Small intestine (tissue), 7 donors: ENCODE results near the gene C12orf56. TPM values are rescaled to one million over a fixed set of nuclear protein-coding genes. Genes with fewer than 3 reads are reported as not detected.
A peak's percentile ranks its signal among the peaks of the same experiment; 100 is the strongest.

Experiments
- DNase-seq, 2 donors: peaks; one replicate each; pipeline versions ENCODE4 v3.0.0 to v3.0.0-alpha.2; 2013
- FAIRE-seq: peaks from 2 replicates; lab custom pipeline; 2012; peaks lifted over from hg19 to GRCh38; lab: Jason Lieb, UNC
- H3K27ac ChIP-seq, 3 donors: one replicate each; pipeline ENCODE4 v1.5.1; 2013; ENCODE audit warnings: low read length in 2 of 3, mild to moderate bottlenecking in 2 of 3, control low read depth in 1 of 3, inconsistent platforms in 1 of 3, low read depth in 1 of 3, moderate library complexity in 1 of 3
- H3K27me3 ChIP-seq, 3 donors: one replicate each; pipeline ENCODE4 v1.6.1; 2013; ENCODE audit warnings: low read length in 3 of 3, inconsistent platforms in 1 of 3; ENCODE audit not compliant: control insufficient read depth in 3 of 3, insufficient read depth in 3 of 3
- H3K36me3 ChIP-seq, 3 donors: one replicate each; pipeline ENCODE4 v1.6.1; 2013; ENCODE audit warnings: low read length in 3 of 3, inconsistent platforms in 1 of 3, low read depth in 1 of 3, mild to moderate bottlenecking in 1 of 3, moderate library complexity in 1 of 3; ENCODE audit not compliant: control insufficient read depth in 3 of 3, insufficient read depth in 2 of 3
- H3K4me1 ChIP-seq, 3 donors: one replicate each; pipeline ENCODE4 v1.6.1; 2013; ENCODE audit warnings: low read length in 2 of 3, inconsistent platforms in 1 of 3, low read depth in 1 of 3, mild to moderate bottlenecking in 1 of 3, moderate library complexity in 1 of 3; ENCODE audit not compliant: control insufficient read depth in 3 of 3, insufficient read depth in 2 of 3
- H3K4me3 ChIP-seq, 3 donors: one replicate each; pipeline ENCODE4 v1.5.1; 2013; ENCODE audit warnings: low read length in 3 of 3, control low read depth in 1 of 3, inconsistent platforms in 1 of 3, low read depth in 1 of 3, mild to moderate bottlenecking in 1 of 3, moderate library complexity in 1 of 3
- H3K9me3 ChIP-seq, 2 donors: one replicate each; pipeline ENCODE4 v1.6.1; 2013; ENCODE audit warnings: low read depth in 1 of 2, low read length in 1 of 2; ENCODE audit not compliant: control insufficient read depth in 2 of 2, insufficient read depth in 1 of 2
- WGBS, 3 donors: extraction: QIAGEN DNeasy Blood & Tissue Kit; methylation state at CpG; one replicate each; pipeline ENCODE4 v1.1.7; 2013; 5-methylcytosine and 5-hydroxymethylcytosine counted together
- polyA plus RNA-seq, 4 donors: library from polyadenylated mRNA; stranded (reverse) in 3 of 4; unstranded in 1 of 4; fragments of 200-250 nt in 3 of 4; fragments of 120-200 nt in 1 of 4; gene quantifications; one replicate each; pipeline versions ENCODE4 v1.2.1 to v1.2.3, GENCODE V29; 2013
- donor health status: healthy with polysubstance abuse.
- donor health status: control.
- donor health status: control.
- donor health status: Bipolar disorder and iron deficiency.
- donor health status: healthy.

The C12orf56 gene
- polyA plus RNA-seq, 4 donors: 0.04 TPM; not detected in 3

DNA sequence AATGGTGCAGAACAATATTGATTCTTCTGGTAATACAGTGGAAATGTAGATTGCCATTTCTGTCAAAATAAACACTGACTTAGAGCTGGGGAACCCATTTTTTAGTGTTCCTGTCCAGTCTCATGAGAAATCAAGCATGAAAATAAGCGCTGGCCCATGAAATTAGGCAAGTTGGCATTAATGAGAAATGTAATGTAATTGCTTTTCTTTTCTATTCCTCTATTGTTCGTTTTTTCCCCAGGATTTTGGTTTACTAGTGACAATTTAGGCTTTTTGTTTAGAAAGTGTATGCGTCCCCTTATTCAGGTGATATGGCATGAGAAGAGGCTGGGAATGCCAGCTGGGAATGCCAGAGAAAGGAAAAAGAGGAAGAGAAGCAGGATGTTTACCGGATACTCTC lies 104.0 kb downstream of the C12orf56 start:
- H3K9me3 ChIP-seq: no peaks in the 10 kb centered on the region
- H3K4me3 ChIP-seq: no peak overlapping the region
- FAIRE-seq (no peak), DNase-seq (no peak)
- H3K36me3 ChIP-seq: no peaks in the 10 kb centered on the region
- H3K27ac ChIP-seq: no peak overlapping the region
- no peaks in the 10 kb centered on the region for H3K4me1 ChIP-seq
- no peaks in the 10 kb centered on the region for H3K27me3 ChIP-seq
- 73 to 82% (median 81%) methylated on average over 4 of the region's 4 CpGs for WGBS, 3 donors

DNA sequence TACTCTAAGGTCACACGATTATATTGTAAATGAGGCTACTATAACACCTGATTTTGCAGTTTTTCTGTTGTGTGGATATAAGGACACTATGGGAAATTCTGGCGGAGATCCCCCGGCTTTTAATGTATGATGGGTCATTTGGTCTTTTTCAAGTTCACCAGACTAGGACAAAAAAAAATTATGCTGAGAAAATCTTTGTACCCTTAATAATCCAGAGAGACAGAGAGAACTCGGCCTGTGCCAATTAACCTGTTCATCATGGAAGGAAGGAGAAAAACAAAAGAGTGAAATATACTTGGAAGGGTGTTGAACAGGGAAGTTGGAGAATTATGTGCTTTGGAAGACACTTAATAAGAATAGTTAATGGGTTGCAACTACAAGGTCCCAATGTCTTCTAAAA lies 106.3 kb downstream of the C12orf56 start:
- 82 to 89% (median 85%) methylated on average over 4 of the region's 4 CpGs for WGBS, 3 donors
- FAIRE-seq: no peak
- DNase-seq: no peak
- no peak overlapping the region for H3K4me3 ChIP-seq
- no peaks in the 10 kb centered on the region for H3K36me3 ChIP-seq
- no peaks in the 10 kb centered on the region for H3K9me3 ChIP-seq
- no peaks in the 10 kb centered on the region for H3K27me3 ChIP-seq
- no peak overlapping the region for H3K27ac ChIP-seq
- no peaks in the 10 kb centered on the region for H3K4me1 ChIP-seq

DNA sequence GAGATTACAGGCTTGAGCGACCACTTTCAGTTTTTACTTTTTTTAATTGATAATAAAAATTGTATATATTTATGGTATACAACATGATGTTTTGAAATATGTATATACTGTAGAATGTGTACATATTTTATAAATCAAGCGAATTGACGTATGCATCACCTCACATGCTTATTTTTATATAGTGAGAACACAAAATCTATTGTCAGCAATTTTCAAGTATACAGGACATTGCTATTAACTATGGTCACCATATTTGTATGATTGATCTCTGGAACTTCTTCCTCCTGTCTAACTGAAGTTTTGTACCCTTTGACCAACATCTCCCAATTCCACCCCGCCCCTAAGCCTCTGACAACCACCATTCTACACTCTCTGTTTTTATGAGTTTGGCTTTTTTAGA lies 112.1 kb downstream of the C12orf56 start:
- FAIRE-seq (no peak), DNase-seq (no peak)
- H3K9me3 ChIP-seq: no peaks in the 10 kb centered on the region
- no peak overlapping the region for H3K27ac ChIP-seq
- H3K36me3 ChIP-seq: no peaks in the 10 kb centered on the region
- H3K27me3 ChIP-seq: no peaks in the 10 kb centered on the region
- no peak overlapping the region for H3K4me3 ChIP-seq
- no peaks in the 10 kb centered on the region for H3K4me1 ChIP-seq
- WGBS, 3 donors: 82 to 89% (median 85%) methylated on average over 4 of the region's 4 CpGs

DNA sequence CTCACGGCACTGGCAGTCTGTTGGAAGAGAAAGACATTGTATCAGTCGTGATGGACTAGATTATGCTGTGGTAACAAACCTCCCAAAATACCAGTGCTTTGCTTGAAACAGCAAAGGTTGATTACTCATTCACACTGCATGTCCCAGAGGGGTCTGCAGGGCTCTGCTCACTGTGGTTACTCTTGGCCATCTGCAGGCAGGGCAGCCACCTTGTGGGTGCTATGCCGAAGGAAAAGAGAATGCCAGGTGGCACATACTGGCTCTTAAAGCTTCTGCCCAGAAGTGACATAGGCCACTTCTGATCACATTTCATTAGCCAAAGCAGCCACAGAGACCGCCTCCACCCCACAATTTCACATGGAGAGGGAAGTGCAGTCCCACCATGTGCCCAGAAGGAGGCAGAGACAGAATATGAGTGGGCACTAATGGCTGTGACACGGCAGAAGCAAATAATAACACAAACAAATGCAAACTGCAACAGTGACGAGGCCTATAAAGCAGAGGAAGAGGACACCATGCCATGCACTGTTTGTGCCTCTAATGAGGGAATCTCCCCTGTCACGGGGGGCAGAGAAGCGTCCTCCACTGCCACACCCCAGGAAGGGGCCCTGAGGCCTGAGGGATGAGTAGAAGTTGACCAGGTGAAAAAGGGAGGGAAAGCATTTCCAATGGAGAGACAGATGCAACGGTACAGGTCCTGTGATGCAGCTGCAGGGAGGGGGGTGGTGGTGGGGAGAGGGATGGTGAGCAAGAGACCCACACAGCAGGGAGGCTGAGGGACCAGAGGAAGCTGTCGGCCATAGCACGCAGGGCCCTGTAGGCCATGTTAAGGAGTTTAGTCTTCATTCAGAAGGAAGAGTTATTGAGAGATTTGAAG lies 116.8 kb downstream of the C12orf56 start:
- DNase-seq (peak in 1 of 2 donors; percentile 3), FAIRE-seq (no peak)
- Histone ChIP-seq H3K4me1 (no peaks in the 10 kb centered on the region), H3K9me3 (no peaks in the 10 kb centered on the region), H3K27me3 (no peaks in the 10 kb centered on the region), H3K36me3 (no peaks in the 10 kb centered on the region), H3K27ac (no peak overlapping the region), H3K4me3 (no peak overlapping the region)
- 66 to 67% (median 66%) methylated on average over 11 of the region's 11 CpGs for WGBS, 3 donors

DNA sequence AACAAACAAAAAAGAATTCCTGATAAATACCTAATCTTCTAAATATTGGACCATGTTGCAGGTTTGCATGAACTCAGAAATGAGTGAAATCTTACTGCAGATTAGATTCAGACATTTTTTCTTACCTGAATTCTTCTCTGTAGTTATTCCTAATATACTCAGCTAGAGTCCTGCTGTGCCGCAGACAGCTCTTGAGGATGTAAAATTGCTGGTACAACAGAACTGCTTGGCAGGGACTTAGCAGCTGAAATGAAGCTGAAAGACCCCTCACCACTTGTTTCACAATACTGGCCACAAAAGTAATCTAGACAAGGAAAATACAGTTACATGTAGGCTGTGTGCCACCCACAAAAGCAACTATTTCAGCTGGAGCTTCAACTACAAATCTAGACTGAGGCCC lies 120.1 kb downstream of the C12orf56 start:
- WGBS, 3 donors: 93 to 100% (median 100%) methylated on average over 1 of the region's 1 CpG
- no peak overlapping the region for H3K27ac ChIP-seq

DNA sequence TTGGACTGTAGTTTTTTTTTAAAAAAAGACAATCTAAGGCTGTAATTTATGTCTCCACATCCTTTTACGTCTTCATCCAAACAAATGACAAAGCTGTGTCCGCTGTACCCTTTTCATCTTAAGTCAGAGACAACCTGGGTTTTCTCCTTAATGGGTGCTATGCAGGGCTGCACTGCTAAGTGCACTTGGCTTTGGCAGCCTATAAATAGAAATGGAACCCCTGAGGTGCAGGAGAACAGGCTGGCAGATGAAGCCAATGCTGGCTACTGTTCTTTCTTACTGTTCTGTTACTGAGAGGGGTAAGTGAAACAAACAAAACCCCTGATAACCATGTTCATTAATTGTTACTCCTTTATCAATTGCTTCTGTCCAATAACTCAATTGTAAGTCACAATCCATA lies 121.4 kb downstream of the C12orf56 start:
- FAIRE-seq (no peak), DNase-seq (no peak)

More for the DNA sequence above, 120.1 kb downstream of the C12orf56 start:
- Histone ChIP-seq H3K36me3 (no peaks in the 10 kb centered on the region), H3K4me1 (no peaks in the 10 kb centered on the region), H3K9me3 (no peaks in the 10 kb centered on the region), H3K4me3 (no peak overlapping the region), H3K27me3 (no peaks in the 10 kb centered on the region)
- FAIRE-seq (no peak), DNase-seq (no peak)

DNA sequence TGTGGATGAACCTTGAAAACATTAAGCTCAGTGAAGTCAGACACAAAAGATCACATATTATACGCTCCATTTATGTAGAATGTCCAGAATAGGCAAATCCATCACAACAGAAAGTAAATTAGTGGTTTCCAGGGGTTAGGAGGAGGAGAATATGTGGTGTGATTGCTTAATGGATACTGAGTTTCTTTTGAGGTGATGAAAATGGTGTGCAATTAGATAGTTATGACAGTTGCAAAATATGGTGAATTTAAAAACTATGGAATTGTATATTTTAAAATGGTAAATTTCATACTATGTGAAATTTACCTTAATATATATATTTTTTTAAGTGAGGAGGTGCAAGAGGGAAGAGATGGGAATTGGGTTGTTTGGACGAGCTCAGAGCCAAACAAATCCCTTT lies 122.1 kb downstream of the C12orf56 start:
- FAIRE-seq: no peak
- 0 to 24% (median 6%) methylated on average over 2 of the region's 2 CpGs for WGBS, 3 donors

More for the DNA sequence above, 121.4 kb downstream of the C12orf56 start:
- H3K4me1 ChIP-seq: no peaks in the 10 kb centered on the region
- no peak overlapping the region for H3K27ac ChIP-seq
- WGBS, 3 donors: 61 to 90% (median 82%) methylated on average over 2 of the region's 2 CpGs
- no peaks in the 10 kb centered on the region for H3K9me3 ChIP-seq
- no peaks in the 10 kb centered on the region for H3K36me3 ChIP-seq
- H3K4me3 ChIP-seq: no peak overlapping the region
- peaks cover 0 to 3% (median 0%) of the 10 kb centered on the region in 3 donors for H3K27me3 ChIP-seq

DNA sequence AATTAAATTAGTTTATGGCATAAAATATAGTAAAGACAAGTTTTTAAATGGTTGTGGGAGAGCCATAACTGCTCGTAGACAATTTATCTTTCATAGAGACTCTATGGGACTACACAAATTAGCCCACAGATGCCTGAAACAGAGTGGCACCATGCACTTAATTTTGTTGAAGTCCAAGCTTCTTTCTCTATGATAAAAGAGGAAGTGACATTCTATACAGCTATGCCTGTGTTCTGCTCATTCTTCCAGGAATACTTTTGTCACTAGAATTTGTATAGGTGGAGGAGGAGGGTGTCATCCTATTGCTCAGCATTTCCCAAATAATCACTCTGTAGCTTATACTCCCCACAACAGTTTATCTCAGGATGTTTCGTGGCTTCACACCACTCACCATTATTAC lies 124.7 kb downstream of the C12orf56 start:
- H3K9me3 ChIP-seq: no peaks in the 10 kb centered on the region
- DNase-seq: no peak
- no peaks in the 10 kb centered on the region for H3K4me1 ChIP-seq
- H3K27ac ChIP-seq: no peak overlapping the region
- H3K36me3 ChIP-seq: no peaks in the 10 kb centered on the region
- H3K4me3 ChIP-seq: no peak overlapping the region
- FAIRE-seq: no peak
- peaks cover 0 to 3% (median 0%) of the 10 kb centered on the region in 3 donors for H3K27me3 ChIP-seq
- 78 to 82% (median 80%) methylated on average over 2 of the region's 2 CpGs for WGBS, 3 donors

More for the DNA sequence above, 122.1 kb downstream of the C12orf56 start:
- H3K9me3 ChIP-seq: no peaks in the 10 kb centered on the region
- no peaks in the 10 kb centered on the region for H3K4me1 ChIP-seq
- no peak overlapping the region for H3K27ac ChIP-seq
- H3K4me3 ChIP-seq: no peak overlapping the region
- DNase-seq: no peak
- no peaks in the 10 kb centered on the region for H3K36me3 ChIP-seq
- H3K27me3 ChIP-seq: peaks cover 0 to 3% (median 0%) of the 10 kb centered on the region in 3 donors
